Activated CD8-positive, alpha-beta memory T cell treated with anti-CD3 and anti-CD28 coated beads, Interleukin-2, amount 50 U/mL, for 48 hours (primary cell): ENCODE results near the gene SCNN1G.

Source experiments
- DNase-seq: peaks from one replicate; pipeline ENCODE4 v3.0.0-alpha.2; 2020

The SCNN1G gene

DNA sequence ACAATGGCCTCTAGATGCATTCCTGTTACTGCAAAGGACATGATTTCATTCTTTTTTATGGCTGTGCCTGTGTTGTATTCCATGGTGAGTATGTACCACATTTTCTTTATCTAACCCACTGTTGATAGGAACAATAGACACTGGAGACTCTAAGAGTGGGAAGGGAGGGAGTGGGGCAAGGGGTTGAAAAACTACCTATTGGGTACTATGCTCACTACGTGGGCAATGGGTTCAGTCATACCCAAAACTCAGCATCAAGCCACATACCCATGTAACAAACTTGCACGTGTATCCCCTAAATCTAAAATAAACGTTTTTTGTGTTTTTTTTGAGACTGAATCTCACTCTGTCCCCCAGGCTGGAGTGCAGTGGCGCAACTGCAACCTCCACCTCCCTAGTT is 72.5 kb downstream of the SCNN1G start:
- no peak for DNase-seq

DNA sequence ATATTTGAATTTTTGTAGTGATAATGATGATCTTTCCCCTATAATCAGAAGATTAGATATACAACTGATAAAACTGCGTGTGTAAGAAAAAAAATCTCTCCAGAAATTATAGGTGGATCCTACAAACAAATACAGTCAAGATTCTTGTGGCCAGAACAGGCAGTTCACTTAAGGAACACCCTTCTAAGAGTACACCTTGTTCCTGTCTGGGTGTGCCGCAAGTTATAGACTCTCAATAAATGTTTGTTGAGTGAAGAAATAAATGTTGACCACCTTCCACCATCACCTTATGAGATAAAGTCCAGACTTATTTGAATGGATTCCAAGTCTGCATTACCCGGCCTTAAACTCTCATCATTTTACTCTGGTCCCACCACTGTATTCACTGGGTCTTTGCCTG is 73.9 kb downstream of the SCNN1G start:
- DNase-seq = no peak

DNA sequence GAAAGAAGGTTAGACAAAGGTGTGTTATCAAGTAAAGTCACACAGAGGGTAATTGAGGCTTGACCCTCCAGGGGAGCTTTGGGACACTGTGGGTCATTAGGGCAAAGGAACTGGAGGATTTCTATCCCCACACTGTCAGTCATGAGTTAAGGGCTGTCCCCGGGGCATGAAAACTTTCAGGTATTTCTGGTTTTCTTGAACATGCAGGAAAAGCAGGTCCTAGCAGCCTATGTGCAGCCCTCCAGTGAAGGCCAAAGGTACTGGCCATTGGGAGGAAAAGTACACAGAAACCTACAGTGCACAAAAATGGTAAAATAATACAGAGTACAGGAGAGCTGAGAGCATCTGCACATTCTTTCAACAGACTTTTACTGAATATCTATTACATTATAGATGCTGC is 75.1 kb downstream of the SCNN1G start:
- DNase-seq = no peak

DNA sequence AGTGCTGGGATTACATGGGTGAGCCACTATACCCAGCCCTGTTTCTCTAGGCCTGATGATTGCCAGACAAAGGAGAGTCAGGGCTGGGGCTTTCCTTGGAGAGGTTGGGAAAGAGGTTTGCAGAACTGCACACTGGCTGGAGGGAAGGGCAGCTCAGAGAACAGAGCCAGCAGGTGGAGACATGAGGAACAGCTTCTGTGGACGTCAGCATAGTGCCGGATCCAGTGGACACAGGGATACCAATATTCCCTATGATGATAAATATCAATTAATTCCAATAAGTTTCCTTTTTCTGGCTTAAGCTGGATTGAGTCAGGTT is 76.3 kb downstream of the SCNN1G start:
- DNase-seq = no peak
